GM18508 (cell line): Measurements from ENCODE around the gene QPCT.
"Not testable (repeated sequence)": the region's sequence is repeated elsewhere in the genome, so short reads cannot be mapped to it uniquely, and the experiment has no call there.

Experiments
- ATAC-seq: cut with Tn5 transposase; IDR thresholded peaks from one replicate; pipeline ENCODE4 v1.9.1; 2021; ENCODE audit warnings: moderate number of reproducible peaks; ENCODE audit not compliant: insufficient read depth, unreplicated experiment

The QPCT gene

GRCh38 chr2:37388074-37388473 is 43.6 kb downstream of the QPCT start:
- ATAC-seq = no peak

- ATAC-seq = no peak
These were observed 45.0 kb downstream of the QPCT start for GRCh38 chr2:37389395-37389794.

GRCh38 chr2:37389989-37390765 is 45.7 kb downstream of the QPCT start:
- peak; percentile 93 for ATAC-seq

GRCh38 chr2:37390777-37391176 is 46.3 kb downstream of the QPCT start:
- ATAC-seq = no peak

GRCh38 chr2:37391711-37392110 is 47.3 kb downstream of the QPCT start:
- ATAC-seq = no peak

GRCh38 chr2:37392428-37392827 is 48.0 kb downstream of the QPCT start:
- no peak for ATAC-seq

GRCh38 chr2:37394263-37394662 is 49.8 kb downstream of the QPCT start:
- ATAC-seq = no peak

- ATAC-seq = no peak
These were observed 50.5 kb downstream of the QPCT start for GRCh38 chr2:37394796-37395555.

- no peak for ATAC-seq
These were observed 52.6 kb downstream of the QPCT start for GRCh38 chr2:37396890-37397565.

GRCh38 chr2:37398990-37399389 is 54.6 kb downstream of the QPCT start:
- ATAC-seq = no peak

GRCh38 chr2:37400041-37400440 is 55.6 kb downstream of the QPCT start:
- no peak for ATAC-seq

- no peak for ATAC-seq
These were observed 58.2 kb downstream of the QPCT start for GRCh38 chr2:37402636-37403035.

- no peak for ATAC-seq
These were observed 61.4 kb downstream of the QPCT start for GRCh38 chr2:37405781-37406180.

GRCh38 chr2:37412231-37412630 is 67.8 kb downstream of the QPCT start:
- ATAC-seq = no peak

GRCh38 chr2:37413911-37414469 is 69.6 kb downstream of the QPCT start:
- not testable (repeated sequence) for ATAC-seq

- no peak for ATAC-seq
These were observed 70.1 kb downstream of the QPCT start for GRCh38 chr2:37414470-37414949.

GRCh38 chr2:37415128-37415820 is 70.8 kb downstream of the QPCT start:
- no peak for ATAC-seq

- ATAC-seq = no peak
These were observed 72.9 kb downstream of the QPCT start for GRCh38 chr2:37417321-37417720.

- no peak for ATAC-seq
These were observed 74.5 kb downstream of the QPCT start for GRCh38 chr2:37418956-37419355.

- ATAC-seq = no peak
These were observed 77.3 kb downstream of the QPCT start for GRCh38 chr2:37421686-37422085.
